ENCODE data around the gene PAMR1.

PAMR1 gene

DNA sequence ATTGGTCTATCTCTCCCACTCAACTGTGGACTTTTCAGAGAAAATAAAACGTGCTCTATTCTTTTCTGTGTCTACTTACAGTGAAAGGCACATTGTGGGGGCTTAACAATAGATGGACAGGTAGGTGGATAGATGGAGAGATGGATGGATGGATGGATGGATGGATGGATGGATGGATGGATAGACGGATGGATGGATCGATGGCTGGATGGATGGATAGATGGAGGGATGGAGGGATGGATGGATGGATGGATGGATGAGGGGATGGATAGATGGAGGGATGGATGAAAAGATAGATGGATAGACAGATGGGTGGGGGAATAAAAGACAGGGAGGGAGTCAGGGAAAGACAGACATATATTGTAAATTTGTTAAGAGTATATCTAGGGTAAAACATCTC, 91.8 kb downstream of the PAMR1 start:
- no peak for DNase-seq

DNA sequence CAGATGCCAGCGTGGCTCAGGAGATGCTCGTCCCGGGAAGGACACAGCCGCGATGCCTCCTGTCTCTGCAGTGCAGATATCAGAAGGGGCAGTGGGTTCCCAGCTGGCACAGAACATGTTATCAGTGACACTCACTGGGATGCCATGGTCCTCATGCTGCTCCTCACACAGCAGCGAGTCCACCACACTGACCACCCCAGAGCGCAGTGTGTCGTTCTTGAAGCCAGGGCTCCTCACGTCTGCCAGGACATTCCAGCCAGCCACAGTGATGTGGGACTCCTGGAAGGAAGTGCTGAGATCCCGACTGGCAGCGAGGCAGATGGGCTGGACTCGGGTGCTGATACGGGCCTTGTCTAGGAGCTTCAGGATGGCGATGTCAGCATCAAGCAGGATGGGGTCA, 93.0 kb downstream of the PAMR1 start:
- no peak for DNase-seq

DNA sequence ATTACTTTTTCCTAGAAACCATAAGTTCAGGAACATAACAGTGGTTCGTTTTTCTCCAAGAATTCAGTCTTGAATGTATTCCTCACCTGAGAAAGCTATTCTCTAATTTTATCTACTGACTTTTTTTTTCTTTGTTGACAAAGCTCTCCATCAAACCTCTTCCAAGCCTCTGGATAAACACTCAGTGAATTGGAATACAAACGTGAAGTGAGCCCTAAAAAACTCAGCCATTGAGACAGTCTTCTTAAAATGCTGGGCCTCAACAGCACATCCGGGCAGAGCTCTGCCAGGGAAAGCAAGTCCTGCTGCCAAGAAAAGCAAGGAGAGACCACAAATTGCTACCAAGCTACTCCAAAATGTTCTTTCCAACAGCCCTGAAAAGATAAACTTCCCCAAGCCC, 98.3 kb downstream of the PAMR1 start:
- DNase-seq, result no peak

DNA sequence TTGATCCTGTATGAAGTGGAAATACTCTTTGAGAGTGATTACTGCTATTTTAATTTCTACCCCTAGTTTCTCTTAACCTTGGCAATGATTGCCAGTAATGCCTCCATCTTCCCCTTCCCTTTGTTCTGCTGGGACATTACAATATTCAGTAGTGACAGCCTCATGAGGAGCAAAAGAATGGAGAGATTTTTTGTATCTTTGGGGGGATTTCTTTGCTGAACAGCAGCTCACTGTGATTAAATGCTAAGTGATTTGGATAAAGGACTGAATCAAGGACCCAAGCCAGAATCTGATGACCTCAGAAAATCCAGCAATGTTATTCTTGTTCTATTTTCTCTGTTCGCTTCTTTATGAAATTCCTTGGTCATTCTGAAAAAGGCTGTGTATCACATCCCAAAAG, 99.1 kb downstream of the PAMR1 start:
- DNase-seq, result no peak

DNA sequence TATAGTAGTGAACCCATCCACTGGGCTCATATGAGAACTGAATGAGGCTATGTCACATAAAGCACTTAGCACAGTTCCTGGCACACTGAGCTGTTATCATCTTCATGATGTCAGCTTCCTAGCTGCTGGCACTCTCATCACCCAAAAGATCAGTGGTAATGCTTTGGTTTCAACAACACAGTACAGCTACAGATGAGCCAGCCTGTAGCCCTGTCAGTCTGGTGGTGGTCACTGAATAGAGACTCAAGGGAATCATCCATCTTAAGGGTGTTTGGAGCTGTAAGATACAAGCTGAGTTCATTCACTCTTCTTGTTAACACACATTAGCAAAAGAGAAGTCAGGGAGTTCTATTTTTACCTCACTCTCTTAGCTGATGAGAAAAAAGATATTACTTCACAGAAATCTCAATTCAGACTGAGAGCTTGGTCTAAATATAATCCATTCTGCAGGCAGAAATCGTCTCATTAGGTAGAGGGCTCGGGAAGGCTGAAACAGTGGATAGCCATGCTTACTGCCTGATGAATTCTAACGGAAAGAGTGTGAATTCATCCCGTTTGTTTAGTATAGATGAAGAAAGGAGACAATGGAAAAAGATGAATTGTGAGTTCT, 99.7 kb downstream of the PAMR1 start:
- DNase-seq, result no peak

DNA sequence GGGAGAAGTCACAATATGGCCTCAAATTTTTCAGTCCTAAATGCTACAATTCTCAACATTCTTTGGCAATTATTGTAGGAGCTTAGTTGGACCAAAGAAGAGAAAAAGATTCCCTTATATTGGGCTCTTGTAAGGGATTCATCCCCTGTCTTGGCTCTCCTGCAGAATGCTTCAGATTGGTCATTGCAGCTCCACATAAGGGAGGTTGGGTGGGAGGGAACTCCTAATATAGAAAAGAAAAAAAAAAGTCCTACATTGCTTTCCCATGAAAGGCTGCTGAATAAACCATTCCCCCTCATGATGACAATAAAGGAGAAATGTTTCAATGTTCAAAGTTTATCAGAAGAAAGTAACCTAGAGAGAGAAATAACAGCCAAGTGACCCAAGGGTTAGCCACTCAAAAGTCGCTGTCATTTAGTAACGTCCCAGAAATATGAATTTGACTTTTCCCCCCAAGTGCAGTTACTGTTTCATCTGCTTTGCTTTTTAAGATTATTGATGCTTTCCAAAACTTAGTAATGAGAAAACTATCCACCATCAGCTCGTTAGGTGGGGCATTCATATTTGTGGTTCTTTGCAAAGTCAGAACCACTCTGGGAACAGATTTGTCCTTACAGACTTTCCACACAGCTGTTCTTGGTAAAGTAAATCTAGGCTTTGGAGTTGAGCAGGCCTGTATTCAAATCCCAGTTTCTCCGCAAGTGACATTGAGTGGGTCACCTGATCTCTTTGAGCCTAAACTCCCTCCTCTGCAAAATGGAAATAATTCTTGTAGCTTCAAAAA, 101.1 kb downstream of the PAMR1 start:
- no peak for DNase-seq

DNA sequence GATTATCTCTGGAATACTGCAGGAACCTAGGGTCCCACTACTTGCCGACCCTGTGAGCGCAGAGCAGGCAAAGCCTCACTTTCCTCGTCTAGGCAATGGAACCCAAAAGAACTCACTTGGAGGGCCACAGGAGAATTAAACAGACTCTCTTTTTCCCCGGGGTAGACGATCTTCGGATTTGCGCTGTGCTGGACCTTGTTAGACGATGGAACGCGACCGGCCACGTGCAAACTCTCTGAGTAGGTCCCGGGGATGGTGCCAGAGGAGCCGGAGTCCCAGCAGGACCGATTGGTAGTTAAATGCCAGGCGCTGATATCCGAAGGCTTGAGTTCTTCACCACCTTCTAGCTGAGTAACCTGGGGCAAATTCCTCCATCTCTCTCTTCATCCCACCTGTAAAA, 105.0 kb downstream of the PAMR1 start:
- no peak for DNase-seq

DNA sequence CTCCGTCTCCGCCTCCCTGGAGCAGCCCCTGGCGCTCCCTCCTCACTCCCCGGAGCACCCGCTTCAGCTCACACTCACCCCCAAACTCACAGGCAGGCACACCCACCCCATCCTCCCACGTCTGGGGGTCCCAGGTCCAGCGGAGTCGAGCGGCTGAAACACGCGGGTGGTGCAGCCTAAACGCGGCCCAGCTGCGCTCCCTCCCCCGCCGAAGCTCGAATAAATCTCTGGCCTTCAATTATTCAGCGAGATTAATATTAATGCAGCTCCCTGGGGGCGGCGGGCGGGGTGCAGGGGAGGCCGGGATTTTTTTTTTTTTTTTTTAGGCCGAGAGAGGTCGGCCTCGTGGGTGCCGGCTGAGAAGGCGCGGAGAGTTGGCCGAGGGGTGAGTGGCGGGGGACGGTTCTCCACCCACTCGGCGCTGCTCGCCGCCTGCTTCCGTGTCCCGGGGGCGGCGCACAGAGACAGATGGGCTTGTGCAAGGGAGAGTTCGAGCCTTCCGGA, 105.5 kb downstream of the PAMR1 start:
- no peak for DNase-seq

DNA sequence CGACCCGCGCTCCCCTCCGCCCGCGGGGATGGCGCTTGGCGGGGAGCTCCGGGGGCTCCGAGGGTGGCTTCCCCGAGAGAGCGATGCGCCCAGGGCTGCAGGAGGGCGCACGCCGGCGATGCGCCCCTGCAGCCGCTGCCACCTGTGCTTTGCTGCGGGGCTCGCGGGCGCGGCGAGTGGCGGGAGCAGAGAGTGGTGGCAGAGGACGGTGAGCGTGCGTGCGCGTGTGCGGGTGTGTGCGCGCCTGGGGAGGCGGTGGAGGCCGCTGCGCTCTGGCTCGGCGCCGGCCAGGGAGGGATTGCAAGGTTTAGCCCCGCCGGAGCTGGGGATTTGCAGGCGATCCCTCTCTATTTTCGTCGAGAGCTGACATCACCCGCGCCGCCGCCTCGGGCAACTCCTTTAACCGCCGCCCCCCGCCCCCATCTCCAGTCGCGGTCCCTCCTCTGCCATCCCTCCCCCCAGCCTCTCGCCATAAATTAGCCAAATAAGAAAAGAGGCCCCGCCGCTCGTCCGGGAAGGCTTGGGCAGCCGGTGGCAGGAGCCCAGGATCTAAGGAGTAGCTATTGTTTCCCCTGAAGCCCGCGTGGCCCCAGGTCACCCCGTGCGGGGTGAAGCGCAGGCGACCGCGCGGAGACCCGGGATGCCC, 106.1 kb downstream of the PAMR1 start, which contains the start of gene SLC1A2:
Gene SLC1A2, minus strand, starts transcription at position 375 of the 646 bp plus-strand sequence. CDS start 592 bp downstream, outside the sequence.
- DNase-seq, result no peak

DNA sequence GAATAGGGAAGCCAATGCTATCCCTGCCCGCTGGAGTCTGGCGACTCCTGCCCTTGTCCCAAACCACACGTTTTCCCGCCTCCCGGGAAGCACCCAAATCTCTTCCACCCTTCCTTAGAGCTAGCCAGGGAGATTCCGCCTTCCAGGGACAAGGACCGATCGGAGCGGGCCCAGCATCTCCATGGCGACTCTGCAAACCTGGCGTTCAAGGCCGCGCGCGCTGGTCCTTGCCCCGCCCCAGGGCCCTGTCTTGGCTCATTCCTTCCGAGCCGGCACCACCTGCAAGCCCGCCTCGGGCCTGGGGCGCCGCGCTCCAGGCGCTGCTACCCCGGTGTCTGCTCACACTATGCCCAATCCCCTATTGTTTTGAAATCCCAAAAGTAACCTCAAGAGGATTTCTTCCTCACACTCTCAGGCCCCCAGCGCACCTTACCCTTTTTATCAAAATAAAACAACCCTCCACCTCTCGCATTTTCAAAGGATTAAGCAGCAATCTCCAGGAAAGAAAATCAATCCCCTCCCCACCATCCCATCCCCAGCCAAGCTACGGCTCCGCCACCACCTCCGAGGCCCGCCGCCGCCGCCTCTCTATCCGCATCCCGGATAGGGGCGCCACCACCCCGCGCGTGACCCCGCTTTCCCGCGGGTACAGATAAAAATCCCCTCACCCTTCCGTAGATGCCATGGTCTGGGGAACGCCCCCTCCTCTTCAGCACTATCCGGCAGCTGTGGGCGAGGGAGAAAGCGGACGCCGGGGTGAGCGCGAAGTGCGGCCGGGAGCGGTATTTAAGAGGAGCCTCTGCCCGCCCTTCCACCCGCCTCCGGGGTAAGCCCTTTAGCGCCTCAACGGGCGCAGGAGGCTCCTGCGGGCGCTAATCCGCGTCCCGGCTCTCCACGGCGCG, 106.9 kb downstream of the PAMR1 start:
- DNase-seq, result no peak

DNA sequence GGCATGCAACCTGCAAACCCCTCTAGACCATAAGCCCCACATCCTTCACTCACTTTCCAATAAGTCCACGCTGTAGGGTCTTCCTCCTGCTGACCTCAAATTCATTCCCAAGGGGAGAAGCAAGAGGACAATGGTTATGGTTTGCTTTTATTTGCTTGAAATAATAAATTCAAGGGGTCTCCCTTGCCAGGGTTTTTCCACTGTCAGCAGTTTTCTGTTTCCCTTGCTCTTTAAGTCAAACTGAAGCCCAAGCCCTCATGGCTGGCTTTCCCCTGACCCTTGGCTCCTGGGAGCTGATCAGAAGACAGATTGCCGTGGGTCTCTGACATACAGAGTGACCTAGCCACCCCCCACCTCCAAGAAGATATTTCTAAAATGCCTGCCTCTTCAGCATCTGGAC, 109.9 kb downstream of the PAMR1 start:
- no peak for DNase-seq

DNA sequence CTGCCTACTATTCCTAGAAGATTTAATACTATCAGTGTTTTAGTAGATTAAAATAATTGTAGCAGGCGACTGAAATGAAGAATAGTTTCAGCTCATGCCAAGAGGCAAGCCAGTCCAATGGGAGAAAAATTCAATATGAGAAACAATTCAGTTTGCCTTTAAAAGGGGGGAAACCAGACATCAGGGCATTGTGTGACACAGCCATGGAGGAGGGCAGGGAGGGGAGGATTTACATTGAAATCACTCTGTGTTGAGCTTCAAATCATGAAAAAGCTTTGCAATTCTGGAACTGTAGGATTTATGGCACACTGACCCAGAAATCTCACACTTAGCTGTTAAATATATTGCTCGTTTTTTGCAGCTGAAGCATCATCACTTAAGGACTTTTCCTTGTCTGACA, 110.6 kb downstream of the PAMR1 start:
- no peak for DNase-seq

DNA sequence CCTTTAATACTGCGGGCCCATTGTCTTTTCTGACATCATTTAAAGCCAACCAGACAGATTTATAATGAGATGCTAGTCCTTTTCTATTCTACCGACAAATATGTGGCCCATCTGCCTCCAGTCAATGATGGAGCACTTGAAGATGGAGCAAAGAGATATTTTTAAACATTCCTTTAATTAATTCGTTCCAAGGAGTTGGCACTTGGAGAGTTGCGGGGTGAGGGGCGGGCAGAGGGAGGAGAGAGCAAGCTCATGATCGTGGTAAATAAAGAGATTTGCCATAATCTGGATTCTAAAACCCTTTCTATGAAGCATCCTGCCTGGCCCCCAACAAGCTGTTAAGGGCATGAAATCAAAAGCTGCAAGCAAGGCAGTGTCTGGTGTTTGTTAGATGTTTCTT, 111.1 kb downstream of the PAMR1 start:
- DNase-seq, result no peak

DNA sequence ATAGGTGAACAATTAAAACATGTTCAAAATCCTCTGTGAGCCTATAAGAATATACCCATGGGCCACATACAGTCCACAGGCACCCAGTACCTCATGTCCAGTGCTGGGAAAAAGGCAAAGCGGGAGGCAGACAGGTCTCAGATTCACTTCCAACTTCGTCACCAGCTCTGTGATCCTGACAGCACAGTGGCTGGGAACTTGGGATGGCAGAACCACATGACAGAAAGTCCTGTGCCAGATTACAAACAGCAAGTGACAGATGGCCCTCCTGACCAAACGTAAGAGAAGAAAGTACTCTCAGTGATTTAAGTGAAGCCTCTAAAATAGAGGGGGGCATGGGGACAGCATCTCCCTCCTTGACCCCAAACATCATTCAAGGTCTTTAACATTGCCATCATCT, 111.8 kb downstream of the PAMR1 start:
- DNase-seq, result no peak

DNA sequence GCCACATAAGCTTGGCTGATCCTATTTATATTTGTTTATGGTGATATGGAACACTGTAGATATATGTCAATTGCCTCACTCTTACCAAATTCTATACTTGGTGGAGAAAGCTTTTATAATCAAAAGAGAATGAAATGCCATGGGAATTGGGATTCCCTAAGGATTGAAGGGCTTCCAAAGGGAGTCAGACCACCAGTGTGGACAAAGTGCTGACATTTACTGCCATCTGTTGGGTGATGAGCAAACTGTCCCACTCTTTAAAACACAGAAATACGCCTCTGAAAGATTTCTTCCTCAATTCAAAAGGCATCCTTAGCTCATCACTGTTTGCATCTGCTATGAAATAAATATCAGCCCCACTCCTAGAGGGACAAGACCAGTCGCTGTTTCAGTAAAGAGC, 113.1 kb downstream of the PAMR1 start:
- DNase-seq, result no peak

DNA sequence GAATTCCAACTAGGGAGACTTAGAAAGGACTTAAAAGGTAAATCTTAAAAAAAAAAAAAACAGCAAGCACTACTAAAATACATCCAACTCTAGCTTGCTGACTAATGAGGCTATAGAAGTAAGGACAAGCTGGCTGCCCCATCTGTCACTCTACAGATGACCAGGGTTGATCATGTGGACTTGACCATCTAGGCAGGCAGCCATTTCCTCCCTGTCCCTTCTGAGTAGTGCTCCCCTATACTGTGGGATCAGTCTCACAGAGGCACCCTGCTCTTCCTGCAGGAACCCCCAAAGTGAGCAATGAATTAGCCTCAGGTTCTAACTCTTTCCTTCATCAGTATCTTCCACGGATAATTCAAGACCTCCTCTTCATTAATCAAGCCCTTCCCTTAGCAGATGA, 118.4 kb downstream of the PAMR1 start:
- no peak for DNase-seq

DNA sequence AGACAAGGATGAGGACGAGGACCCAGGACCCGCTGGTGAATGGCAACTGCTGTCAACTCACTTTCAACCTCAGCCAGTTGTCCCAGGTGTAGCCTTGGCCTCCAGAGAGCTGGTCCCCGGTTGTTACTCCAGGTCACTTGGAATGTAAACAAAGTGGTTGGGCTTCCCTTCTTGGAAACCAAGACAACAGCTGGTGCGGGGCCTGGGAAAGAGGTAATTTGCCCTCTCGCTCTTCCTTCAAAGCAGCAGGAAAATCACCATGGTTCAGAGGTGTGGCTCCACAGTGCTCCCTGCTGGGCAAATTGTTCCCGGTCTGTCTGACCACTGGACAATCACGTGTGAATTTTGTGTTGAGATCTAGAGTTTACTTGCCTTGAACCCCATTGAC, 121.0 kb downstream of the PAMR1 start:
- no peak for DNase-seq

DNA sequence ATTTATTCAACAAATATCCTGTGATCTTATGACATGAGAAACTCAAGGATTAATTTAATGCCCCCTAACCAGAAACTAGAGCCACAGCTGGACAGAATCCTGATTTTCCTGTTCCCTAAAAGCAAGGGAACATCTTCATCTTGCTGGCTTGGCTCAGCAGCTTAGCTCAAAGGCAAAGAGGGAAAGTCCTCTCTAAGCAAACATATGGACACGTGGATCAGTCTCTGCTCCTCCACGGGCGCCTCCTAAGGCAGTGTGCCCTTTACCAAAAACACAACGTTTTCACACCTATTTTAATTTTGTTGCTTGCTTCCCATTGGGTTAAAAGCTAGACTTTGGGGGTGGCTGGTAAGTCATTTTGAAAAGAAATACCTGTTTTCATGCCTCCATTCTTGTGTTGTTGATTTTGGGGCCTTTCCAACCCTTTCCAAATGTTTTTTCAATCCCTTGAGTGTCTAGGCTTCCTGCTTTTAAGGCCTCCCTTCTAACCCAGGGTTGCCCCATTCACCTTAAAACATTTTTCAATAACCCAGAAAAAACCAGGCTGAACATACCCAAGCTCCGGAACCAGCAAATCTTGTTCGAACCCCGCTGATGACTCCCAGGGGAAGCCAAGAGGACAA, 121.5 kb downstream of the PAMR1 start:
- DNase-seq, result no peak

DNA sequence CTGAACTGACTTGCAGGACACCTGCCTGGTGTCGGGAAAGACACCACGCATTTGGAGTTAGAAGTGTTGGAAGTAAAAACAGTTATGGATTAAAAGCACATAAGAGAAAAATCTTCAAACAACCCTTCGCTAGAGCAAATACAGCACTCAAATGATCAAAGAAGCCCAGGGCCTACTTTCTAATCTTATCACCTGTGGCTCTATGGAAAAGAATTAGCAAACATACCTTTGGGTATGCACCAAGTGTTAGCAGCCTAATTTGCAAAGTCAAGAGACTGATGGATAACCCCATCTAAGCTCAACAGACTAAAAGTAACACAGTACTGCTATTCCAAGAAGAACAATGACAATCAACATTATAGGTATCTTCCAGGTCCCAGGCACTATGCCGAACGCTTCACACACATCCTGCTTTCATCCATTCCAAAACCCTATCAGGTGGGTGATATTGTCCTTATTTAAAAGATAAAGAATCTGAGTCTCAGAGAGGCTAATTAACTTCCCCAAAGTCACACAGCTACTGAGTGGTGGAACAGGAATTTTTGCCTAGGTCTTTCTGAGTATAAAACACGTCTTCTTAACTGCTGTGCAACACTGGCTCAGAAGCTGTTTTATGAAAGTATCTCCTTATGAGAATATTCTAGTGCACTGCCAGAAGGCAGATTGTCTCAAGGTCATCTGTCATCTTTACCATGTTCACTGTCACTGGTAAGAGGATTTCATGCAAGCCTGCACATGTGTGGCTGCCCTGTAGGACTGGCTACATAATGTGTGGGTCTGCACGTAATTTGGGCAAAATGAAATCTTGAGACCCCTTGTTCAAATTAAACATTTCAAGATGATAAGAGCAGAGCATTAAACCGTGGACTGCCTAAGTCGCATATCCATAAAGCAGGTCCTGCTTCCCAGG, 122.4 kb downstream of the PAMR1 start:
- DNase-seq, result no peak

DNA sequence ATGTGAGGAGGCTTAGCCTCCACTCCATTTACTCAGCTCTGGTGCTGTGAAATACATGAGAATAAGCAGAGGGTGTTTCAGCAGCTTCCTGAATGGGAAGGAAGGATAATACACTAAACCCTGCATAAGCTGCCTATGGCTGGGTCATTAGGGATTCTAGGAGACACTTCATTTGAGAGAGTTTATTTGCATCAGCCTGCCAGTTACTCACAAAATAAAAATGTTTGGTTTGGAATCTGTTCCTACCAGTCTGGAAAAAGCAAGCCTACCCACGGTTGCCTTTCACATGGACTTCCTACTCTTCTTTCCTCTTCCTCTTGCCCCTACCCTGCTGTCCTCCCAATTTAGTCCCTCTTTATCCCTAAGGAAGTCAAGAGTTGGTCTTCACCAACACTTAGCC, 126.5 kb downstream of the PAMR1 start:
- DNase-seq, result no peak

DNA sequence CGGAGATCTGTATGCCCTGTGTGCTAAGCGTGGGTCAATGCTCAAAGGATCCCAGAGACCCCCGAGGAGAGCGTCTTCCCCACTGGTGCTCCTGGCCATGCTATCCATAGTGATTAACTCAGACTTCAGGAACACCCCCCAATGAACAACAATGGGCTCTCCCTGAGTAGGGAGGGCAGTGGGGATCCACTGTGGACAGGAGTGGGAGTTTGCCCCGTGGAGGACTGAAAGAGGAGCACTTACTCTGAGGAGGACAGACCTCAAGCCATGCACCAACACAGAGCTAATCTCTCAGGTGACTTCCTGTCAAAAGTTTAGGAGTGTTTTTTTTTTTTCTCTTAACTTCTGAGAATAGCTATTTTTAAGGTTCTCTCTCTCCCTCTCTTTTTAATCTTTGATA, 130.5 kb downstream of the PAMR1 start:
- DNase-seq, result no peak
